HG02571 (cell line): ENCODE data around the gene MKRN1.
"Not testable (repeated sequence)": the region's sequence is repeated elsewhere in the genome, so short reads cannot be mapped to it uniquely, and the experiment has no call there.

Source experiments
- ATAC-seq: cut with Tn5 transposase; IDR thresholded peaks from one replicate; pipeline ENCODE4 v1.9.1; 2021; ENCODE audit warnings: mild to moderate bottlenecking, moderate library complexity; ENCODE audit not compliant: unreplicated experiment

The MKRN1 gene, protein sequence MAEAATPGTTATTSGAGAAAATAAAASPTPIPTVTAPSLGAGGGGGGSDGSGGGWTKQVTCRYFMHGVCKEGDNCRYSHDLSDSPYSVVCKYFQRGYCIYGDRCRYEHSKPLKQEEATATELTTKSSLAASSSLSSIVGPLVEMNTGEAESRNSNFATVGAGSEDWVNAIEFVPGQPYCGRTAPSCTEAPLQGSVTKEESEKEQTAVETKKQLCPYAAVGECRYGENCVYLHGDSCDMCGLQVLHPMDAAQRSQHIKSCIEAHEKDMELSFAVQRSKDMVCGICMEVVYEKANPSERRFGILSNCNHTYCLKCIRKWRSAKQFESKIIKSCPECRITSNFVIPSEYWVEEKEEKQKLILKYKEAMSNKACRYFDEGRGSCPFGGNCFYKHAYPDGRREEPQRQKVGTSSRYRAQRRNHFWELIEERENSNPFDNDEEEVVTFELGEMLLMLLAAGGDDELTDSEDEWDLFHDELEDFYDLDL

DNA sequence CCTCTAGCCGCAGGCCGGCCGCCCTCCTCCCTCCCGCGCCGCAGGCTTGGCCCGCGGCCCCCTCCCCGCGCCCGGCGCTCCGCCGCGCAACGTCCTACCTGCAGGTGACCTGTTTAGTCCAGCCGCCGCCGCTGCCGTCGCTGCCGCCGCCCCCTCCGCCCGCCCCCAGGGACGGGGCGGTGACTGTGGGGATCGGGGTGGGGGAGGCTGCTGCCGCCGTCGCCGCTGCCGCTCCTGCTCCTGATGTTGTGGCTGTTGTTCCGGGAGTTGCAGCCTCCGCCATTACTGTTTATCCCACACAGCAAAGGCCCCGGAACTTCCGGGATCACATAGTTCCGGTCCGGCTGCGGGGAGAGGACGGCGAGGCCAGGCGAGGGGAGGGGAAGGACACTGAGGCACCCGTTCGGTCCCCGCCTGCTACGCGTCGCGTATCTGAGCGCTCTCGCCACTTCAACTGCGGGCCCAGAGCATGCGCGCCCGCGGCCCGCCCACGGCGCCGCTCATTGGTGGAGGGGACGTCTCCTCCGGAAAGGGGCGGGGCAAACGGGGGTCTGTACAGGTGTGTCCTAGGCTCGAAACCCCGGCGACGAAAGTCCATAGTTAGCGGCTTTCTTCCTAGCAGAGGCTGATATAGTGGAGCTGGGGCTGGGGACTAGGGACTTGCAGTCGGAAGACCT, at the start of gene MKRN1:
MKRN1 (minus strand) TSS at position 444 of the 677 bp plus-strand sequence; CDS start at position 283, 161 bp downstream.
- peak; percentile 91 for ATAC-seq

DNA sequence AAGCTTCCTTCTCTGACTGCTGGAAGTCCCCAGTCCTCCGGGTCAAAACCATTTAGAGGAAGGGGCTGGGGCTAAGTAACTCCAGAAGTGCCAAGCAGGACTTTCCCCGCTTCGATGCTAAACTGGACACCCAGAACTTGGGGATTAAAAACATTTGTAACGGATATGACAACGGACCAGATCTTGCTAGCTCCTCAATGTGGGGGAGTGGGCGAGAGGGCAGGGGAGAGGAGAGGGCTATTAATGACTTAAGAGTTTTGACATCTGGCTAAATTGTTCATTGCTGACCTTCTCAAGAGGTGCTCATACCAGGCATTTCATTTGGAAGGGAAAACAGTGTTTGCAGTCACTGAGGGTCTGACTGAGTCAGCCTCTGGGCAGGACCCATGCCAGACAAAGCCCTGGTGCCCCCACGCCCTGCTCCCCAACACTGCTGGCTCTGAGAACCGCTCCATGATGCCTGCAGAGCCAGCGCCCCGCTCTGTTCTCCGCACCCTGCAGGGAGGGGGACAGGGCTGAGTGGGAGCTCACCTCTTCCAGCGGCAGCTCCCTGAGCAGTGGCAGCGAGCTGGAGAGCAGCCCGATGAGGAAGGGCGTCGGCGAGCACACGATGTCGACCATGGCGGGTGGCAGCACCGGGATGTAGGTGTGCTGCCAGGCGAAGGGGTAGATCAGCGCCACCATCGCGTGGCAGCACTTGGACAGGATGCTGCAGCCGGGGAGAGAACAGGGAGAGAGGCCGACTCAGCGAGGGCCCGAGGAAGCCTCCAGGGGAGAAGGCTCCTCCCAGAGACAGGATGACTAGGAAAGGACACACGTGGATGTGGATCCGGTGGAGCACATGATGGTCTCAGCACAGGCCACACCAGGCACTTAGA, 47.7 kb upstream of the MKRN1 start:
- ATAC-seq: no peak

DNA sequence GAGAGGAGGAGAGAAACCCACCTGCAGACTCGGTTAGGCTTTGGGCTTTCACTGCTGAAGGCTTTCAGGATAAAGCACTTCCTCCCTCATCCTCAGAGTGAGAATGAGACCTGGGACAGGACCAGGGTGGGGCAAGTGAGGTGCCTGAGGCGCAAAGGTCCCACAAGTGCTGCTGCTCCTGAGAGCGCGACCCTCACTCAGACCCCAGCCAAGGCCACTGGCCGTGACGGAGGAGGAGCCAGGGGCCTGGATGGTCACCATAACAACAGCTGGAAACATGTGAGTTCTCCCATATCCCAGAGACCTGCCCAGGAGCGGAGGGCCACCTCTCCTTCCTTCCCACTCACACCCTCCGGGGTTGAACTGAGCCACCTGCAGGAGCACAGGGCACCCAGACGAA, 46.9 kb upstream of the MKRN1 start:
- ATAC-seq: no peak

DNA sequence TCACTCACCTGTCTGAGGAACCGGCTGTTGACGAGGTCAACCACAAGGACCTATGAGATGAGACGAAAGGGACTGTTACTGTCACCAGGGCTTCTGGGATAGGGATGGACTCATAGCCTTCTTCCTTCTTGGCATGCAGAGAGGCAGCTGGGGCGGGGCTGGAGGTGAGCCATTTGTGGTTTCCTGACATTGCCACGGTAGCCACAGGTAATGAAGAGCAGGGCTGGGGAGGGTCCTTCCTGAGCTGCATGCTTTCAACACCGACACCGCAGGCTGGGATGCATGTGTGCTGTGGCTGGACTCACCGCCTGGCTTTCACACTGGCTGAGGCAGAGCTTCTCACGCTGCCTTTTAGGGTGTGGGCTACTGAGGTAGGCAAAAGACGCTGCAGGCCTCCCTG, 46.4 kb upstream of the MKRN1 start:
- ATAC-seq: no peak

DNA sequence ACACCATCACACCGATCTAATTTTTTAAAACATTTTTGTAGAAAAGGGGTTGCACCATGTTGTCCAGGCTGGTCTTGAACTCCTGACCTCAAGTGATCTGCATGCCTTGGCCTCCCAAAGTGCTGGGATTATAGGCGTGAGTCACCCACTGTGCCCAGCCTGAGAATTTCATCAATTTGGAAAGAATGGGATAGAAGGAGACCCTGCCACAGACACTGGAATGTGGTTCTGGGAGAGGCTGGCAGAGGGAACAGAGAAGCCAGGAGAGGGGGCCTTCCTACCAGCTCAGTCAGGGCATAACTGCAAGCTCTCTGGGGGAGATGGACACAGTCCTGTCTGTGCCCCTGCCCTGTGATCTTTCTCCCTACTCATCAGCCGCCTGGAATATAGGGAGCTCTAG, 42.1 kb upstream of the MKRN1 start:
- no peak for ATAC-seq

DNA sequence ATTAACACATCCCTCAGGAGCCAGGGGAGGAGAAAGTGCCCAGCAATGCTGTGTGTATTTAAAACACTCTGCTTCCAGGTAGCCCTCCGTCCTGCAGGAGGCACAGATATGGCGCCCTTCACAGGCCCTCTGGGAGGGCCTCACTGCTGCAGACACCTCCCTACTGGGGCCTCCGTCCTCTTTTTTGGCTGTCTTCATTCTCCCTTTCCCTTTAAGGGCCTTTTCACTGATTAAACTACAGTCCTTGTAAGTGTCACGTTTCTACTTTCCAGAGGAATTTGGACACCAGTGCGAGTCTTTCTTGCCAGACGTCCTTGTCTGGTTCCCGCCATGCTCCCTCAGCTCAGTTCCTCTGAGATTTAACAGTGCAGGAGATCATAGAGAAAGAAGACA, 39.7 kb upstream of the MKRN1 start:
- no peak for ATAC-seq

DNA sequence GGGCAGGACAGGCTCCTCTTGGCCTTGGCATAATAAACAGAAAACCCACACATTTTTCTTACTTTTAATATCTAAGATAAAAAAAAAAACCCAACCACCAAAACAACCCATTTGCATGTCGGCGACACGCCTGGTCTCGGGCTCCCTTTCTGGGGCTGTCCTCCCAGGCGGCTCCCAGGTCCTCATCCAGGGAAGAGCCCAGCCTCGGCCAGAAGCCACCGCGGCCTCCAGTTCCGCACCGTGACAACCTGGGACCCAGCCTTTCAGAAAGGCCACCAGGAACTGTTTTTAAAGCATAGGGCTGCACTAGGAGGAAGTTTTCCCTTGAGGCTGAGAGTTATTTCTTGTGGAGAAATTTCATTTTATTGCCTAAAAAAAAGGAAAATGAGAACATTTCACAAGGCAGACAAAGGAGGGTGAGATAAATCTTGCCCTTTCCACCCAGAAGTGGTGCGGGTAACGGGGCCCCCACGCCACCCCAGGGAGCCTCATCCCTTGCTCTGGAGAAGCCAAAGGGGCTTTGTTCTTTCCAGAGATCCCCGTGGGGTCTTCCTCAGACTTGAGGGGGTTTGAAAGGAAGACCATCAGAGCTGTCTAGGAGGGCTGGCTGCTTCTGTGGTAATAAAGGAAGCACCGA, 39.2 kb upstream of the MKRN1 start:
- ATAC-seq: no peak

DNA sequence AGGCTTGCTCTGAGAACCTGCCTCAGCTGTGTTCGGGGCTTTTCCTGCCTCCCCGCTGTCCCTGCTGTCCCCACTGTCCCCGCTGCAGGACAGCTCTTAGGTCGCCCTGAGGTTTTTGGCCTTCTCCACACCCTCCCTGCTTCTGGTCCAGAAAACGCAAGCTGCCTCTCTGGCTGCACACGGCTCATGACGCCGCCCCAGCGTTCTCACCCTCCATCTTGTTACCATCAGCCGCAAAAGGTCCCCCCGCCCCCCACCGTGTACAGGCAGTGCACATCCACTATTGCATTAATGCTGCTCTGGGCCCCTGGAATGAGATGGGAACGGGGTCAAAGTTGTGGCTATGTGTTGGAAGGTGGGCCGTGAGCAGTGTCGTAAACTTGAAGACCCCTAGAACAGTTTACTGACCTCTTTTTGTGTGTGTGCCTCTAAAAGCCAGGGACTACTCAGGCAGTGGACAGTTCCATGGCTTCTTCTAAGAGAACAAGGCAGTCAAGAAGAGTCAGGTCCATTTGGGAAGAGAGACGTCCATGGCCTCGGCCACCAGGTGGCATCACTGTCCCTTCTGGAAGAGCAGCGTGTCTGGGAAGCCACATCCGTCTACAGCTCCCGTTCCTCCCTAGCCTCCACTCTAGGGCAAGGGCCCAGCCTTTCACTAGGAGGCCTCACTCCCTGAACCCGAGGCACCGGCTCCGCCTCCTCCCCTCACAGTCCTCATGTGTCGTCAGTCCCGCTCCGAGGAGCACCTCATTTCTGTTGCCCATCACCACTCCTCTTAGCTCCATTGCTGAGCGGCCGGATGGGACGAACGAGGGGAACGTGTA, 38.5 kb upstream of the MKRN1 start:
- ATAC-seq: no peak

DNA sequence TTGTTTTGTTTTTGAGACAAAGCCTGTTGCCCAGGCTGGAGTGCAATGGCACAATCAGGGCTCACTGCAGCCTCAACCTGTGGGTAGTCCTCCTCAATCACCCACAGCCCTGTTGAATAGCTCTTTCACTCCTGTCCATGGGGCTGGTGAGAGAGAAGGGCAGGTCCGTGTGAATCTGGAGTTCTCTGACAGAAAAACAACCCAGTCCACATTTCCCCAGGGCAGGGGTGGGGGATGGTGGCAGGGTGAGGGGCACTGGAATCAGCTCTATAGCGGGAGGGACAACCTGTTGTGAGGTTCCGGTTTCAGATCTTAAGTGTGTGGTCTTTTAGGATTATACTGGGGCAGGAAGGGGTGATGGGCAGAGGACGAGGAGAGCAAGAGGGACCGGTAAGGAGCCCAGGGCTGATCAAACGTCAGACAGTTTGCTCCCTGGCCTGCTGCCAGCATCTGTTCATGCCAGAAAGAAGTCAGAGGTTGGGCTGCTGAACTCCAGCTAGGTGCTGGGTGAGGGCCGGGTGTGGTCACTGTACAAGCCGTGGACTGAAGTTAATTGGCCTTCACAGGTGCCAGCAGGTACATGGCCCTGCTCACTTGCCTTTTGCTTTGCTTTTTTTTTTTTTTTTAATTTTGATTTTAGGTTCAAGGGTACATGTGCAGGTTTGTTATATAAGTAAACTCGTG, 33.2 kb upstream of the MKRN1 start:
- ATAC-seq: no peak

DNA sequence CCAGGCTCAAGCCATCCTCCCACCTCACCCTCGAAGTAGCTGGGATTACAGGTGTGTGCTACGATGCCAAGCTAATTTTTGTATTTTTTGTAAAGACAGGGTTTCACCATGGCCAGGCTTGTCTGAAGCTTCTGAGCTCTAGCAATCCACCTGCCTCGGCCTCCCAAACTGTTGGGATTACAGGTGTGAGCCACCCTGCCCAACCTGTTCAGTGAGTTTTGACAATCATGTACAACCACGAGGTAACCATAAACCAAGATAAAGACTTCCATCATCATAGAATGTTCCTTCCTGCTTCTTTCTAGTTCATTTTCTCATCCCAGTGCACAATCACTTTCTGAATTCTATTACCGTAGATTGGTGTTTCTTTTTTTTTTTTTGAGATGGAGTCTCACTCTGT, 30.5 kb upstream of the MKRN1 start:
- no peak for ATAC-seq

DNA sequence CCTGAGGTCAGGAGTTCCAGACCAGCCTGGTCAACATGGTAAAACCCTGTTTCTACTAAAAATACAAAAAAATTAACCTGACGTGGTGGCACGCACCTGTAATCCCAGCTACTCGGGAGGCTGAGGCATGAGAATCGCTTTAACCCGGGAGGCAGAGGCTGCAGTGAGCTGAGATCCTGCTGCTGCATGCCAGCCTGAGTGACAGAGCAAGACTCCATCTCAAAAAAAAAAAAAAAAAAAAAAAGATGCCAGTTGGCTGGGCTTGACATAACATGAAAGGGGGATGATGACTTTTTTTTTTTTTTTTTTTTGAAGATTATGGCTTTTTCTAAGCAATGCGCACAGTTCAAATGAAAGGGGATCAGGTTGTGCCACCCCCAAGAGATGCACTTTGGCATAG, 28.3 kb upstream of the MKRN1 start:
- not testable (repeated sequence) for ATAC-seq

DNA sequence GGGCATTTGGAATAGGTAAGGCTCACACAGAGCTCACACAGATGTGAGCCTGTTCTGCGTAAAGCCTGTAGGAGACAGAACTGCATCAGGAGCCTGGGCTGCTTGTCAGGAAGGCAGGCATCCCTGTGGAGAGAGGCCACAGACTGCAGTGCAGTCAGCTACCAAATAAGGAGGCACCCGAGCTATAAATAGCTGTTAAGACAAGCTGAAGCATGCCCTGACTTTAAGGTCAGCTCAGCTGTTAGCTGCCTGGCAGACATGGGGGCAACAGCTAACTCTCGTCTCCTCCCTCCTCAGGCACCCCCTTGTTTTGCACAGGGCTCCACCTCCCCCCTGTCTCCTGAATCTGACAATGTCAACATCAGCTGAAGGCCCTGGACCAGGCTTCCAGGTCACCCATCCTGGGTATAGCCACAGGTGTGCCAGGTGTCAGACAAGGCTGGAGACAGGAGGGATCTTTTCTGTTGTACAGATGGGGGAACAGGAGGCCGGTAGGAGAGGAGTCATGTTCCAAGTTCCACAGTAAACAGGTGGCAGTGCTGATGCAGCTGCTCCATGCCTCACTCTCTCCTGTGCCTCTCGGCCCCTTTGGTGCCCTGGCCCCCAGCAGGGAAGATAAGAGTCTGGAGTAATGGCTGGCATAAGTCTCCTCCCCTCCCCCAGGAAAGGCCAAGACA, 27.6 kb upstream of the MKRN1 start:
- peak; percentile 66 for ATAC-seq

DNA sequence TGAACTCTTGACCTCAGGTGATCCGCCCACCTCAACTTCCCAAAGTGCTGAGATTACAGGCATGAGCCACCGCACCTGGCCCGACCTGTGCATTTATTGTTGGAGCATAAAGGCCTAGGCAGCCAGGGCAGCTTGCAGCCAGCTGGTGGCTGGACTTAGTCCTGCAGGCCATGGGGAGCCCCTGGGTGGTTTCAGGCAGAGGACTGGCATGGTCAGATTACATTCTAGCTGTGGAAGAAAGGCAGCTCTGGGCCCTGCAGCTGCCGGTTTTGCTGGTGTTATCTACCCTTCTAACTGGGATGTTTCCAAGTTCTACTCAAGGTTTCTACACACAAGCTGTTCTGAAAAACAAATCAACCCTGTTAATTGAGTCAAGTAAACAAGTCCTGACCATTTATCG, 22.7 kb upstream of the MKRN1 start:
- no peak for ATAC-seq

DNA sequence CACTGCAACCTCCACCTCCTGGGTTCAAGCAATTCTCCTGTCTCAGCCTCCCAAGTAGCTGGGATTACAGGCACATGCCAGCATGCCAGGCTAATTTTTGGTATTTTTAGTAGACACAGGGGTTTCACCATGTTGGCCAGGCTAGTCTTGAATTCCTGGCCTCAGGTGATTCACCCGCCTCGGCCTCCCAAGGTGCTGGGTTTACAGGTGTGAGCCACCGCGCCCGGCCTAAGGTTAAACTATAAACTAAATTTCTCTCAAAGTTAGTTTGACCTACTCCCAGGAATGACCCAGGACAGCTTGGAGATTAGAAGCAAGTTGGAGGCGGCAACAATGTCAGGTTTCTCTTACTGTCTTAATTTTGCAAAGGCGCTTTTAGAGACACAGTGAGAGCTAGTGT, 18.5 kb upstream of the MKRN1 start:
- not testable (repeated sequence) for ATAC-seq

DNA sequence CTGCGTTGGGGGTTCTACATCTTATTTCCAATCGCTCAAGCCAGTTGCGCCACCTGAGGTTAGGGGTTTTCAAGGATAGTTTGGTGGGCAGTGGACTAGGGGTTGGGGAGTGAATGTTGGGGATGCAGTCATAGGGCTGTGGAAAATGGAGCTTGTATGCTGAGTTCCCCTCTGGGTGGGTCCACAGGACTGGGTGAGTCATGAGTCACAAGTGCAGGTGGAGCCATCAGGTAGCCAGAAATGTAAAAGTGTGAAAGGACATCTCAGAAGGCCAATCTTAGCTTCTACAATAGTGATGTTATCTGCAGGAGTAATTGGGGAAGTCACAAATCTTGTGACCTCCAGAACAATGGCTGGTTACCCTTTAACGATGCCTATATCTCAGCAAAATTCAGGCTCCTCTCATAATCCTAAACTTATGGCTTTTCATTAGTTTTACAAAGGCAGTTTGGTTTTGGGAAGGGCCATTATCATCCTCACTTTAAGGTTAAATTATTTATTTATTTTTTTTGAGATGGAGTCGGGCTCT, 18.0 kb upstream of the MKRN1 start:
- ATAC-seq: no peak

DNA sequence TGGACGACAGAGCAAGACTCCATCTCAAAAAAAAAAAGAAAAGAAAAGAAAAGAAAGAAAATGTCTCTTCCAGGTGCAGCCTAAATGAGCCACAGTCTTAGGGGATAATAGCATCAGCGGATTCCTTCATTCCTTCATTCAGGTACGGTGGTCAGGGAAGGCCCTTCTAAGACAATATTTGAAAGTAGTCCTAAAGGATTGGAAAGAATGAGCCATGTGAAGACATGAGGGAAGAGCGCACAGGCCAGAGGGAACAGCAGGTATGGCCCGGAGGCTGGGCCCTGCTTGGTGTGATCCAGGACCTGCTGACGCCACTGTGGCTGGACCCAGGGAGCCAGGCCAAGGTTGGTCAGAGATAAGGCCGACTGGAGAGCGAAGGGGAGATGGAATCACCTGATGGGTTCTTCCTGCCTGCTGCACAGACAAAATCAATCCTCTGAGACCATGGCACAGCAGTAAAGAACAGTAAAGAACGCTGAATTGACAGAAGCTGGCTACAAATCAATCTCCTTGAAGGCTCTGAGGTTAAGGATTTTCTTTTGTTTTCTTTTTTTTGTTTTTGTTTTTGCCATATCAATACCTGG, 16.3 kb upstream of the MKRN1 start:
- ATAC-seq: no peak

DNA sequence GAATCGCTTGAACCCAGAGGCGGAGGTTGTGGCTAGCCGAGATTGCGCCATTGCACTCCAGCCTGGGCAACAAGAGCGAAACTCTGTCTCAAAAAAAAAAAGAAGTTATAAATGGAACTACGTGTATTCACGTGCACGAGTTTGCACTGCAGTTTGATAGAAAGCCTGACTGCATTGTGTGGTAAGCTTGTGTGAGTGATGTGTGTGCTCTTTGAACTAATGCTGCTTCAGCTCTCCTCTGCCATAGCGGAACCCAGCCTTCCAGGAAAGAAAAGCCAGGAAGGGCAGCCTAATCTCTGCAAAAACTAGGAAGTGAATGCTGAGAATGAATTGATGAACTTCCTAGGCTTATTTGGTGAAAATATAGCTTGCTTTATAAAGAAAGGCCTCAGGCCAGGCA, 15.6 kb upstream of the MKRN1 start:
- no peak for ATAC-seq

DNA sequence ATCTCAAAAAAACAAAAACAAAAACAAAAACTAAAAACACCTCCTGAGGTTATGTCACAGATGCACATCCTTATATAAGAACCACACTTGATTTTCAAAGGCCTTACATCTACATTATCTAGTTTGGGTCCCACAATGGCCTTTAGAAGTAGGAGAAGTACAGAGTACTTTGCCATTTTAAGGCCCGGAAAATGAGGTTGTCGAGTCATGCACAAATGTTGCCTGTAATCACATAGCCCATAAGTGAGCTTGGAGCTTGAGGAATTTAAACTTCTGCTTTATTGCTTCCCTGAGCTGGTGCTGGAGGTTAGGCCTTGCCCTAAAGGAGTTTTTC, 9.7 kb upstream of the MKRN1 start:
- ATAC-seq: no peak
